ENCODE measurements around the gene GLT6D1. TPM values are rescaled to one million over a fixed set of nuclear protein-coding genes. Genes with fewer than 3 reads are reported as not detected.
"Not testable (repeated sequence)": the region's sequence is repeated elsewhere in the genome, so short reads cannot be mapped to it uniquely, and the experiment has no call there.

GLT6D1 gene
- total RNA-seq, 2 donors from 2014 or later: not detected

GRCh38 chr9:135669018-135669417, 29.7 kb upstream of the GLT6D1 start:
- H3K27ac Mint-ChIP-seq, H3K9me3 Mint-ChIP-seq, ATAC-seq, H3K36me3 Mint-ChIP-seq: not testable (repeated sequence)
- DNase-seq (ENCODE audit: low spot score in 2 of 2): peak in 1 of 2 donors; percentile 31

GRCh38 chr9:135667463-135668001, 28.2 kb upstream of the GLT6D1 start:
- H3K9me3 Mint-ChIP-seq: no peaks in the 10 kb centered on the region
- no peak for ATAC-seq
- peak in 1 of 2 donors; percentile 48 for DNase-seq (ENCODE audit: low spot score in 2 of 2)
- H3K36me3 Mint-ChIP-seq: no peaks in the 10 kb centered on the region
- no peak overlapping the region for H3K27ac Mint-ChIP-seq

GRCh38 chr9:135666534-135667462, 27.5 kb upstream of the GLT6D1 start:
- H3K9me3 Mint-ChIP-seq: no peaks in the 10 kb centered on the region
- H3K36me3 Mint-ChIP-seq: no peaks in the 10 kb centered on the region
- peak overlapping the region in 1 of 2 donors; percentile 76 for H3K27ac Mint-ChIP-seq
- no peak for ATAC-seq
- peak in 1 of 2 donors; percentile 41 for DNase-seq (ENCODE audit: low spot score in 2 of 2)

GRCh38 chr9:135665795-135666189, 26.5 kb upstream of the GLT6D1 start:
- Mint-ChIP-seq H3K36me3 (no peaks in the 10 kb centered on the region), H3K27ac (no peak overlapping the region), H3K9me3 (no peaks in the 10 kb centered on the region)
- no peak for ATAC-seq
- peak in 1 of 2 donors; percentile 34 for DNase-seq (ENCODE audit: low spot score in 2 of 2)

GRCh38 chr9:135664801-135665794, 25.8 kb upstream of the GLT6D1 start:
- Mint-ChIP-seq H3K27ac (no peak overlapping the region), H3K9me3 (no peaks in the 10 kb centered on the region), H3K36me3 (no peaks in the 10 kb centered on the region)
- DNase-seq (ENCODE audit: low spot score in 2 of 2) (peak in 1 of 2 donors; percentile 34), ATAC-seq (no peak)

GRCh38 chr9:135664266-135664665, 24.9 kb upstream of the GLT6D1 start:
- no peak for DNase-seq (ENCODE audit: low spot score in 2 of 2)
- no peak for ATAC-seq
- Mint-ChIP-seq H3K9me3 (no peaks in the 10 kb centered on the region), H3K27ac (no peak overlapping the region), H3K36me3 (no peaks in the 10 kb centered on the region)

- Mint-ChIP-seq H3K27ac (no peak overlapping the region), H3K9me3 (no peaks in the 10 kb centered on the region), H3K36me3 (no peaks in the 10 kb centered on the region)
- no peak for ATAC-seq
- no peak for DNase-seq (ENCODE audit: low spot score in 2 of 2)
Measured at GRCh38 chr9:135663857-135664256, 24.5 kb upstream of the GLT6D1 start.

GRCh38 chr9:135663451-135663770, 24.1 kb upstream of the GLT6D1 start:
- H3K9me3 Mint-ChIP-seq: no peaks in the 10 kb centered on the region
- DNase-seq (ENCODE audit: low spot score in 2 of 2) (no peak), ATAC-seq (no peak)
- no peak overlapping the region for H3K27ac Mint-ChIP-seq
- no peaks in the 10 kb centered on the region for H3K36me3 Mint-ChIP-seq

- Mint-ChIP-seq H3K36me3 (no peaks in the 10 kb centered on the region), H3K9me3 (no peaks in the 10 kb centered on the region), H3K27ac (no peak within 1 kb of the TSS)
- DNase-seq (ENCODE audit: low spot score in 2 of 2) (no peak), ATAC-seq (no peak)
Measured at GRCh38 chr9:135662758-135663450, 23.6 kb upstream of the GLT6D1 start, which contains the start of gene LCN9. LCN9 (plus strand) TSS chr9:135663309; CDS start chr9:135663322, 13 bp downstream.

- Mint-ChIP-seq H3K9me3 (no peaks in the 10 kb centered on the region), H3K36me3 (no peaks in the 10 kb centered on the region), H3K27ac (no peak overlapping the region)
- ATAC-seq: no peak
- DNase-seq (ENCODE audit: low spot score in 2 of 2): no peak
Measured at GRCh38 chr9:135661816-135662560, 22.6 kb upstream of the GLT6D1 start.

- H3K27ac Mint-ChIP-seq: no peak overlapping the region
- no peaks in the 10 kb centered on the region for H3K36me3 Mint-ChIP-seq
- no peak for ATAC-seq
Measured at GRCh38 chr9:135660407-135660806, 21.1 kb upstream of the GLT6D1 start.

GRCh38 chr9:135659252-135659651, 19.9 kb upstream of the GLT6D1 start:
- no peaks in the 10 kb centered on the region for H3K9me3 Mint-ChIP-seq
- no peak for ATAC-seq
- no peaks in the 10 kb centered on the region for H3K36me3 Mint-ChIP-seq
- no peak for DNase-seq (ENCODE audit: low spot score in 2 of 2)
- H3K27ac Mint-ChIP-seq: no peak overlapping the region

More at GRCh38 chr9:135660407-135660806, 21.1 kb upstream of the GLT6D1 start:
- H3K9me3 Mint-ChIP-seq: no peaks in the 10 kb centered on the region
- DNase-seq (ENCODE audit: low spot score in 2 of 2): no peak

- no peaks in the 10 kb centered on the region for H3K9me3 Mint-ChIP-seq
- no peak for ATAC-seq
- no peaks in the 10 kb centered on the region for H3K36me3 Mint-ChIP-seq
Measured at GRCh38 chr9:135657416-135657815, 18.1 kb upstream of the GLT6D1 start.

GRCh38 chr9:135655317-135655716, 16.0 kb upstream of the GLT6D1 start:
- Mint-ChIP-seq H3K9me3 (peaks cover 2 to 3% of the 10 kb centered on the region in 2 donors), H3K36me3 (peaks cover 0 to 2% of the 10 kb centered on the region in 2 donors), H3K27ac (no peak overlapping the region)
- no peak for ATAC-seq
- no peak for DNase-seq (ENCODE audit: low spot score in 2 of 2)

More at GRCh38 chr9:135657416-135657815, 18.1 kb upstream of the GLT6D1 start:
- no peak overlapping the region for H3K27ac Mint-ChIP-seq
- no peak for DNase-seq (ENCODE audit: low spot score in 2 of 2)

- ATAC-seq: no peak
- Mint-ChIP-seq H3K27ac (no peak overlapping the region), H3K36me3 (peaks cover 15 to 19% of the 10 kb centered on the region in 2 donors), H3K9me3 (peaks cover 22 to 32% of the 10 kb centered on the region in 2 donors)
- DNase-seq (ENCODE audit: low spot score in 2 of 2): no peak
Measured at GRCh38 chr9:135650408-135650807, 11.1 kb upstream of the GLT6D1 start.

All from activated naive CD4-positive, alpha-beta T cell treated with anti-CD3 and anti-CD28 coated beads, Interleukin-2, amount 50 U/mL, for 72 hours (primary cell).